ENCODE results near the gene SNTG2.
"Not testable (repeated sequence)": the region's sequence is repeated elsewhere in the genome, so short reads cannot be mapped to it uniquely, and the experiment has no call there.

SNTG2 gene

DNA sequence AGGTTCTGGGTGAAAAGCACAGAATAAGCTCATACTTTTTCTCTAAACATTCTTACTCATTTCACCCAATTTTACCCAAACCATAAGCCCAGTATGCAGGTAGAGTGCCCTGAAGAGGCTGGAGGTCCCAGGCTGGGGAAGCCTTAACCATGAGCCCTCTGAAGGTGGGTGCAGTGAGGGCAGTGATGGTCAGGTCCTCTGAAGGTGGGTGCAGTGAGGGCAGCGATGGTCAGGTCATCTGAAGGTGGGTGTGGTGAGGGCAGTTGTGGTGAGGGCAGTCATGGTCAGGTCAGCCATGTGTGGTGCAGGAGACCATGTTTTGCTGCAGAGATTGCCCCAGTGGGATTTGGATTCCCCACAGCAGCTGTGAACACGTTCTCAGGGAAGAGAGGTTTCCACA lies 148.8 kb downstream of the SNTG2 start:
- DNase-seq (ENCODE audit: low read depth) = no peak

DNA sequence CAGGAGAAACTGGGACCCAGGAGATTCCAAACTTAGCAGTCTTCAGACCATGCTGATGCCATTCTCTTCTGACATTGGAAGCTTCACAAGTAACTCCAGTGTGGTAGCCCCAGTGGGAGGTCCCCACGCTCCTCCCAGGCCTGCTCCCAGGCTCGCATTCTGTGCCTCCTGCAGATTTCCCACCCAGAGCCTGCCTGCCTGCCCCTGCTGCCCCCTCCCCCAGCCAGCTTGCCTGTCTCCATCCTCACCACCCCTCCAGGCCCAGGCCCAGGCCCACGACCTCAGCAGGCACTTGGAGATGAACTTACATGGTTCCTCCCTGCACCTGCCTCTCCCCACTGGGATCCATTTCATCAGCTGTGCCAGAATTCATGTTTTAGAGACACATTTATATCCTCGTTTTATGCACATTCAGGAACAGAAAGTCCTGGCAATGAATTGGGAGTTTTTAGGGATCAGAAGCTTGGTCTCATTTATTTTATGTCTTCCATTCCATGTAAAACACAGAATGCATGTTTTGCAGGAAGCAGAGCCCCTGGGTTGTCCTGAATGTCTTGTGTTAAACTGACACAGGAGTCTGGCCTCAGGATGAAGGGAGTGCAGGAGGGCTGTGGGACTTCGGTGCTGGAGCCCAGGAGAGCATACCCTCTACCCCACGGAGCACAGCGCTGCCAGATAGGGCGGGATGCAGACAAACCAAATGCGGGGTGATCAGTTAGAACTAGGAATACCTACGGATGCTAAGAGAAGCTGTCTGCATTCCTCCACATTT lies 150.5 kb downstream of the SNTG2 start:
- no peak for DNase-seq (ENCODE audit: low read depth)

- no peak for DNase-seq (ENCODE audit: low read depth)
Observed at GRCh38 chr2:1101982-1102590, 151.4 kb downstream of the SNTG2 start.

DNA sequence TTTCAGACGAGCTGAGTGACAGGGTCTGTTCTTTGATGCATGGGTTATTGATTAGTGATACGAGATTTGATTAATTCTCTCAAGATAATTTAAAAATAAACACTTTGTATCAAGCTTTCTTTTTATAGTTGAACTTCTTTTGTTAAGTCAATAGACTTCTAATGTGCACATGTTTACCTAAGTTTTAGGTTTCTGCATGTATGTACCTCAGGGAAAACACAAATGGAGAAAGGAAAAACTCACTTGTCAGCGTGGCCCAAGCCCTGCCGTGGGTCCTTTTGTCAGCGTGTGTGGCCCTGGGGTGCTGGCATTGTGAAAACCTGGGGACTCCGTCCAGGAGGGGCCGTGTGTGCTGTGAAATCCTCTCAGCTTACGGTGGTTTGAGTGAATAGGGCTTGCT lies 153.7 kb downstream of the SNTG2 start:
- DNase-seq (ENCODE audit: low read depth) = no peak

GRCh38 chr2:1106344-1106743 lies 155.7 kb downstream of the SNTG2 start:
- DNase-seq (ENCODE audit: low read depth) = not testable (repeated sequence)

DNA sequence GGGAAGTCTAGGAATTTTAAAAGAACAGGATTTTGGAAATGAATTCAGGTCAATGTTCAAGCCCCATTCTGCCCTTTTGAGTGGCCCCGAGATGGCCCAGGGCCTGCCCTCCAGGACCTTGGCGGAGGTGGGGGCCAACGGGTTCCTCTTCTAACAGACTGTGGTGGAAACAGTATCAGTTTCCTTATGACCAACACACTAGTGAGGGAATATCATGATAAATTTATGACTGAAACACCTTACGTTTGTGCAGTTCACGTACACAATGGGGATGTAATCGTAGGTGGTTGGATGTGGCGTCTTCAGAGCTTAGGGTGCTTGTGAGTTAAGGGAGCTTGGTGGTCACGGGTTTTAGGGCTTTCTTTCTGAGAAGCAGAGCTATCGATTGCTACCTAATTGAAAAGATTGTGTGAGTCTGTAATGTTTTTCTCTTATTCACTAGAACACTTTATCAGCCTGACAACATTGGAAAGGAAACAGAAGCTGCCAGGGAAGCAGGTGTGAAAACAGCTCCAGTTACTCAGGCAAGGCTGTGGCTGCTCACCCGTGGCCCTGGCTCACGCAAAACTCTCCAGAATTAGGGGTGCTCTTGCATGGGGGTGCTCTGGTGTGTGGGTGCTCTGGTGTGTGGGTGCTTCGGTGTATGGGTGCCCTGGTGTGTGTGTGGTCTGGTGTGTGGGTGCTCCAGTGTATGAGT lies 165.3 kb downstream of the SNTG2 start:
- no peak for DNase-seq (ENCODE audit: low read depth)

DNA sequence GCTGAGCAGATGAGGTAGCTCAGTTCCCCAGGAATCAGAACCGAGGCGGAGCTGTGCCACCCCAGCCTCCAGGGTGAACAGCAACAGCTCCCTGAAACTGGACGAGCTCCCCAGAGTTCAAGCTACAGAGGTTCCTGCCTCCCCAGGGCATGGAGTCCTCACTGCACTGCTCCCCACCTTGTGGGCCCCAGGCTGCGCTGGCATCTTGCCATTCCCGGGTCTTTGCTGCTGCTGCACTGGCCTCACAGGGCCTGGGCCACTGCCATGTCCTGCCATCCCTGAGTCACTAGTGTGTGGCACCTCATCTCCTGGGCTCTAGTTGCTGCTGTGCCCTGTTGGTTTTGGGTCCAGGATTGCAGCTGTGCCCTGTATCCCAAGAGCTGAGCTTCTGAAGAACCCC lies 166.9 kb downstream of the SNTG2 start:
- DNase-seq (ENCODE audit: low read depth) = no peak

- no peak for DNase-seq (ENCODE audit: low read depth)
Observed at GRCh38 chr2:1125217-1125616, 174.6 kb downstream of the SNTG2 start.

GRCh38 chr2:1125633-1126370 lies 175.2 kb downstream of the SNTG2 start:
- no peak for DNase-seq (ENCODE audit: low read depth)

GRCh38 chr2:1129982-1130381 lies 179.3 kb downstream of the SNTG2 start:
- no peak for DNase-seq (ENCODE audit: low read depth)

GRCh38 chr2:1130922-1131321 lies 180.3 kb downstream of the SNTG2 start:
- DNase-seq (ENCODE audit: low read depth) = no peak

DNA sequence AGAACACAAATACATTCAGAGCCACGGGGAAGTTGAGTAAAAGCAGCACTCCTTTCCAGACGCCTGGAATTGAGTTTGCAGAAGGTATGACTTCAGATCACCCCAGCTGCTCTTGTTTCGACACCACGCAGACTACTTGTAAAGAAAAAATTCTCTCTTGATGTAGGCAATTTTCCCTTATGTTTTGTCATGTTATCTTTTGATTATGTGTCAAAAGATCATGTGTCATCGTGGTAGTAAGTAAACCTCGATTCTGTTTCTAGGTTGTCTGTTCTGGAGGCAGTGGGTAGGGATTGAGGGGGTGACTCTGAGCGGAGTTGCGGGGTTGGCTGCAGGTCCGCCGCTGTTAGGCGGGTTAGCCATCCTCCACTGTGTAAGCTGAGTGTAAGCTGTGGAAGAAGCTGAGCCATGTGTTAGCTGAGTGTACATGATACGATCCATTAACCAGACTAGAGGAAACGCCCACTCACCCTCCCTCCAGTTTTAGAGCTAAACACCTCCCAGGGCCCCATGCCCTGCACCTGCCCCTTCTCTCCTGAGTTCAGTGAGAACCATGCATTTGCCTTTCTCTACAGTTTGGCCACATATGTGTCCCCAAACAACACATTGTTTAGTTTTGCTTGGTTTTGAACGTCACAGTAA lies 181.8 kb downstream of the SNTG2 start:
- DNase-seq (ENCODE audit: low read depth) = no peak

- not testable (repeated sequence) for DNase-seq (ENCODE audit: low read depth)
Observed at GRCh38 chr2:1133896-1134295, 183.2 kb downstream of the SNTG2 start.

DNA sequence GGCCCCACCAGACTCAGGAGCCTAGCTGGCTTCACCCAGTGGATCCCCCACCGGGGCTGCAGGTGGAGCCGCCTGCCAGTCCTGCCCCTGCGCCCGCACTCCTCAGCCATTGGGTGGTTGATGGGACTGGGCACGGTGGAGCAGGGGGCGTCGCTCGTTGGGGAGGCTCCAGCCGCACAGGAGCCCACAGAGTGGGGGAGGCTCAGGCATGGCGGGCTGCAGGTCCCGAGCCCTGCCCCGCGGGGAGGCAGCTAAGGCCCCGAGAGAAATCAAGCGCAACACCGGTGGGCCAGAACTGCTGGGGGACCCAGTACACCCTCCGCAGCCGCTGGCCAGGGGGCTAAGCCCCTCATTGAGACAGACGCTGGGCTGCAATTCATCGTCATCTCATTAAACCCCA lies 184.0 kb downstream of the SNTG2 start:
- DNase-seq (ENCODE audit: low read depth) = no peak

- DNase-seq (ENCODE audit: low read depth) = no peak
Observed at GRCh38 chr2:1136067-1136466, 185.4 kb downstream of the SNTG2 start.

- no peak for DNase-seq (ENCODE audit: low read depth)
Observed at GRCh38 chr2:1136846-1137245, 186.2 kb downstream of the SNTG2 start.

- no peak for DNase-seq (ENCODE audit: low read depth)
Observed at GRCh38 chr2:1137264-1137663, 186.6 kb downstream of the SNTG2 start.

DNA sequence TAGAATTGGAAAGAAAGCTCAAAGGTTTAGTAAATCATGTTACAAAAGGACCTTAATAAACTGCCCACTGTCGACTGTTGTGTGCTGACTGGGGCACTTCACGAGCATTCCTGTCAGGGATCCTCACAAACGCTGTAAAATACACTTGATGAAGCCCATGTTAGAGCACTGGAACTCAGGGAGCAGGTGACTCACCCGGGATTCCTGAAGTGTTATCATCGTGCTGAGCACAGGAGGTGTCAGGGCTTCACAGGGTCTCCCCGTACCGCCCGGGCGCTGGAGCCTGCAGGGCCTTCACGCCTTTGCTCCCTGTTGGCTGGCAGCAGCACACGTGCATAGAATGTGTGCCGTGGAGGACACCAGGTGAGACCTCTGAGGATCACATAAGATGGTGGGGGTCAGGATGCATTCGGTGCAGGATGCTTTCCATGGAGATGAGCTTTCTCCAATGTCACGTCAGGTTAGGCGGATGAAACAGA lies 187.3 kb downstream of the SNTG2 start:
- no peak for DNase-seq (ENCODE audit: low read depth)

DNA sequence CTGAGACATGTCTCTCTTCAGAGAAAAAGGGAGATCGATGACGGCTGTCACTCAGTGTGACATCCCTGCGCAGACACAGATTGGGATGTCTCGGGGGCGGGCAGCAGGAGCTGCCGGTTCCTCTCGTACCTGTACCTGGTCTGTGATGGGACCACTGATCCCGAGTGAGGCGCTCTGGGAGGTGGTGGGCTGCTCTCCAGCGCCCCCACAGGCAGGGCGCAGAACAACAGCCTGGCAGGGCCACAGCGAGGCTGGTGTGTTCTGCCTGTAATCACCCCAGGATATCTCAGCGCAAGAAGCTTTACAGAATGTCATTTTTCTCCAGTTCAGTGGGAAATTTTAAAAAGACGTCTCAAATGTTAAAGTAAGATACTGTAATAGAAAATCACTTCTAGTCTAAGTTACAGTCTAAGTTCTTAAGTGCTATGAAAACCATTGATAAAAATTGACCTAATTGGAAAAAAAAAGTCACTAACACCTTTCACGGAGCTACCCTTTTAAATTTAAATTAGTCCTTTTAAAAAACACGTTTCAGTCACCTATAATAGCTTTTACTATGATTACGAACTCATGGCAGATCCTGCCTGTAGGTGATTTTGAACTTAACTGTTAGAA lies 189.8 kb downstream of the SNTG2 start:
- no peak for DNase-seq (ENCODE audit: low read depth)

- DNase-seq (ENCODE audit: low read depth) = no peak
Observed at GRCh38 chr2:1141079-1141478, 190.4 kb downstream of the SNTG2 start.

DNA sequence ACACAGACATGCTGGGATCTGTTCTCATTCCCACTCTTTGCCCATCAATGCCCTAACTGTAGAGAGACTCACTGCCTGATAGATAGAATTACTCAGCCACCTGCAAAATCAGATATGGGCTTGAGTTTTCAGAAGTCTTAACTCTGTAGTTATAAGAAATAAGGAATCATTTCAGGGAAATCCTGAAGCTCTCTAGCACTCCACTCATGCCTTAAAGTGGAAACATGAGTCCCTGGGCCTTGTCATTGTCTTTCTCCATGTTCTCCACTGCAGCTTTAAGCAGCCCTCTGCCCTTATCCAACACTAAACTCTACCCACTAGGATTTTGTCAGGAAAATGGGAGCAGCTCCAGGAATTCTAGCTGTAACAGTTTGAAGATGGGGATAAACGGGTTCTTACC lies 192.5 kb downstream of the SNTG2 start:
- no peak for DNase-seq (ENCODE audit: low read depth)

Data from iris pigment epithelial cell (primary cell).